GM18858 (cell line): ENCODE data around the gene SPATA7.

Source experiments
- ATAC-seq: cut with Tn5 transposase; IDR thresholded peaks from one replicate; pipeline ENCODE4 v1.9.1; 2021; ENCODE audit not compliant: unreplicated experiment

Gene SPATA7

GRCh38 chr14:88411039-88411438 lies 25.6 kb downstream of the SPATA7 start:
- no peak for ATAC-seq

- ATAC-seq, result no peak
Measured at GRCh38 chr14:88417594-88417993, 32.1 kb downstream of the SPATA7 start.

- ATAC-seq, result no peak
Measured at GRCh38 chr14:88420187-88420586, 34.7 kb downstream of the SPATA7 start.

- ATAC-seq, result no peak
Measured at GRCh38 chr14:88421286-88421685, 35.8 kb downstream of the SPATA7 start.

- no peak for ATAC-seq
Measured at GRCh38 chr14:88422047-88422446, 36.6 kb downstream of the SPATA7 start.

GRCh38 chr14:88422919-88423650 lies 37.6 kb downstream of the SPATA7 start:
- no peak for ATAC-seq

- no peak for ATAC-seq
Measured at GRCh38 chr14:88424573-88424972, 39.1 kb downstream of the SPATA7 start.

- ATAC-seq, result no peak
Measured at GRCh38 chr14:88426271-88426670, 40.8 kb downstream of the SPATA7 start.

GRCh38 chr14:88430976-88431375 lies 45.5 kb downstream of the SPATA7 start:
- no peak for ATAC-seq

- ATAC-seq, result no peak
Measured at GRCh38 chr14:88437658-88438057, 52.2 kb downstream of the SPATA7 start.

GRCh38 chr14:88439088-88439487 lies 53.6 kb downstream of the SPATA7 start:
- no peak for ATAC-seq

- no peak for ATAC-seq
Measured at GRCh38 chr14:88452231-88452630, 66.8 kb downstream of the SPATA7 start.

- no peak for ATAC-seq
Measured at GRCh38 chr14:88454886-88455285, 69.4 kb downstream of the SPATA7 start.

- no peak for ATAC-seq
Measured at GRCh38 chr14:88463318-88463717, 77.9 kb downstream of the SPATA7 start.

GRCh38 chr14:88468406-88468805 lies 82.9 kb downstream of the SPATA7 start:
- no peak for ATAC-seq

GRCh38 chr14:88470542-88471440 lies 85.3 kb downstream of the SPATA7 start:
- no peak for ATAC-seq

- ATAC-seq, result no peak
Measured at GRCh38 chr14:88473791-88474190, 88.3 kb downstream of the SPATA7 start.

GRCh38 chr14:88476214-88476774 lies 90.8 kb downstream of the SPATA7 start:
- ATAC-seq, result no peak

- ATAC-seq, result no peak
Measured at GRCh38 chr14:88476825-88477224, 91.4 kb downstream of the SPATA7 start.

- ATAC-seq, result no peak
Measured at GRCh38 chr14:88477513-88478250, 92.2 kb downstream of the SPATA7 start.

GRCh38 chr14:88478931-88479330 lies 93.5 kb downstream of the SPATA7 start:
- no peak for ATAC-seq
